GM12878 (cell line): Measurements from ENCODE around the gene GMNN.

Experiments
- BCL11A ChIP-seq: IDR thresholded peaks from 2 replicates; pipeline ENCODE4 v1.6.1; 2011; ENCODE audit warnings: low read depth, low read length
- KDM1A ChIP-seq: fragments of 200-600 bp; sonication (generic); IDR thresholded peaks from 2 replicates; pipeline ENCODE4 v1.6.1; 2016; ENCODE audit warnings: borderline replicate concordance
- NR2C2 ChIP-seq: IDR thresholded peaks from 2 replicates; pipeline ENCODE4 v1.6.1; 2011; ENCODE audit warnings: borderline replicate concordance, low read depth; ENCODE audit not compliant: control insufficient read depth, insufficient read length
- TF ChIP-seq, protein P1 (sequence below): IDR thresholded peaks from 2 replicates; pipeline ENCODE4 v1.6.1; 2011; ENCODE audit warnings: borderline replicate concordance, low read depth, mild to moderate bottlenecking, moderate library complexity, low read length; ENCODE audit not compliant: insufficient read depth, poor library complexity, severe bottlenecking

- TF ChIP-seq BCL11A (no peak), NR2C2 (no peak), KDM1A (no peak)
- TF ChIP-seq, protein P1, sequence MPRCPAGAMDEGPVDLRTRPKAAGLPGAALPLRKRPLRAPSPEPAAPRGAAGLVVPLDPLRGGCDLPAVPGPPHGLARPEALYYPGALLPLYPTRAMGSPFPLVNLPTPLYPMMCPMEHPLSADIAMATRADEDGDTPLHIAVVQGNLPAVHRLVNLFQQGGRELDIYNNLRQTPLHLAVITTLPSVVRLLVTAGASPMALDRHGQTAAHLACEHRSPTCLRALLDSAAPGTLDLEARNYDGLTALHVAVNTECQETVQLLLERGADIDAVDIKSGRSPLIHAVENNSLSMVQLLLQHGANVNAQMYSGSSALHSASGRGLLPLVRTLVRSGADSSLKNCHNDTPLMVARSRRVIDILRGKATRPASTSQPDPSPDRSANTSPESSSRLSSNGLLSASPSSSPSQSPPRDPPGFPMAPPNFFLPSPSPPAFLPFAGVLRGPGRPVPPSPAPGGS: no peak
These were observed 29.8 kb upstream of the GMNN start for GRCh38 chr6:24744911-24745310.
